Brain microvascular endothelial cell (primary cell): ENCODE results near the gene TNFRSF8.
A peak's percentile ranks its signal among the peaks of the same experiment; 100 is the strongest.
"Not testable (repeated sequence)": the region's sequence is repeated elsewhere in the genome, so short reads cannot be mapped to it uniquely, and the experiment has no call there.

ENCODE experiments used
- DNase-seq: peaks from one replicate; pipeline ENCODE4 v3.0.0-alpha.2; 2020
- H3K27ac ChIP-seq: fragments of 250-450 bp; sonication (Bioruptor Pico); 2 replicates; pipeline ENCODE4 v1.5.1; 2020; ENCODE audit warnings: mild to moderate bottlenecking, moderate library complexity
- H3K27me3 ChIP-seq: fragments of 250-450 bp; sonication (Bioruptor Pico); replicated peaks from 2 replicates; pipeline ENCODE4 v1.5.1; 2020; ENCODE audit warnings: mild to moderate bottlenecking
- H3K36me3 ChIP-seq: fragments of 250-450 bp; sonication (Bioruptor Pico); replicated peaks from 2 replicates; pipeline ENCODE4 v1.5.1; 2020; ENCODE audit warnings: mild to moderate bottlenecking
- H3K4me3 ChIP-seq: 2 replicates; pipeline ENCODE4 v1.5.1; 2011; ENCODE audit warnings: low read depth, mild to moderate bottlenecking, control low read depth, low read length, moderate library complexity
- CTCF ChIP-seq: IDR thresholded peaks from 2 replicates; pipeline ENCODE4 v1.5.1; 2011; ENCODE audit warnings: low read depth, mild to moderate bottlenecking, moderate library complexity, low read length, control low read depth, inconsistent platforms; ENCODE audit errors: missing control alignments
- in situ Hi-C: cut with HindIII; loops from 2 replicates; pipeline ENCODE4 v1.10.0; 2017; ENCODE audit warnings: low sequenced_read_pairs, low pct_ligation_motif_present

Gene TNFRSF8

GRCh38 chr1:12037486-12038355 is 25.4 kb upstream of the TNFRSF8 start:
- no peak for TF ChIP-seq CTCF
- no peaks in the 10 kb centered on the region for H3K36me3 ChIP-seq
- DNase-seq = no peak
- H3K27ac ChIP-seq = no peak overlapping the region
- H3K4me3 ChIP-seq = no peak overlapping the region
- H3K27me3 ChIP-seq = no peaks in the 10 kb centered on the region
- in situ Hi-C loops = no loop called here

GRCh38 chr1:12038356-12039163 is 24.5 kb upstream of the TNFRSF8 start:
- TF ChIP-seq CTCF = no peak
- in situ Hi-C loops = no loop called here
- H3K27ac ChIP-seq = no peak overlapping the region
- no peaks in the 10 kb centered on the region for H3K36me3 ChIP-seq
- DNase-seq = no peak
- no peaks in the 10 kb centered on the region for H3K27me3 ChIP-seq
- no peak overlapping the region for H3K4me3 ChIP-seq

GRCh38 chr1:12039164-12039525 is 24.0 kb upstream of the TNFRSF8 start:
- TF ChIP-seq CTCF = no peak

DNA sequence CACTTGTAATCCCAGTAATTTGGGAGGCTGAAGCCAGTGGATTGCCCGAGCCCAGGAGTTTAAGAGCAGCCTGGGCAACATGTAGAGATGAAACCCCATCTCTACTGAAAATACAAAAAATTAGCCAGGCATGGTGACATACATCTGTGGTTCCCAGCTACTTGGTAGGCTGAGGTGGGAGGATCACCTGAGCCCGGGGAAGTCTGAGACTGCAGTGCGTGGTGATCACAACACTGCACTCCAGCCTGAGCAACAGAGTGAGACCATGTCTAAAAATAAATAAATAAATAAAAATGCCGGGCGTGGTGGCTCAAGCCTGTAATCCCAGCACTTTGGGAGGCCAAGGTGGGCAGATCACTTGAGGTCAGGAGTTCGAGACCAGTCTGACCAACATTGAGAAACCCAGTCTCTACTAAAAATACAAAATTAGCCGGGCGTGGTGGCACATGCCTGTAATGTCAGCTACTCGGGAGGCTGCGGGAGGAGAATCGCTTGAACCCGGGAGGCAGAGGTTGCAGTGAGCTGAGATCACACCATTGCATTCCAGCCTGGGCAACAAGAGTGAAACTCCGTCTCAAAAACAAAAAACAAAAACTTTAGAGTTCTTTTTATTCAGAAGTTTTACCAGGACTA is 23.2 kb upstream of the TNFRSF8 start:
- H3K36me3 ChIP-seq, DNase-seq, H3K4me3 ChIP-seq, in situ Hi-C loops, H3K27ac ChIP-seq, H3K27me3 ChIP-seq: not testable (repeated sequence)

More at GRCh38 chr1:12039164-12039525, 24.0 kb upstream of the TNFRSF8 start:
- in situ Hi-C loops = no loop called here
- H3K4me3 ChIP-seq = no peak overlapping the region
- no peaks in the 10 kb centered on the region for H3K36me3 ChIP-seq
- no peak overlapping the region for H3K27ac ChIP-seq
- no peak for DNase-seq
- no peaks in the 10 kb centered on the region for H3K27me3 ChIP-seq

DNA sequence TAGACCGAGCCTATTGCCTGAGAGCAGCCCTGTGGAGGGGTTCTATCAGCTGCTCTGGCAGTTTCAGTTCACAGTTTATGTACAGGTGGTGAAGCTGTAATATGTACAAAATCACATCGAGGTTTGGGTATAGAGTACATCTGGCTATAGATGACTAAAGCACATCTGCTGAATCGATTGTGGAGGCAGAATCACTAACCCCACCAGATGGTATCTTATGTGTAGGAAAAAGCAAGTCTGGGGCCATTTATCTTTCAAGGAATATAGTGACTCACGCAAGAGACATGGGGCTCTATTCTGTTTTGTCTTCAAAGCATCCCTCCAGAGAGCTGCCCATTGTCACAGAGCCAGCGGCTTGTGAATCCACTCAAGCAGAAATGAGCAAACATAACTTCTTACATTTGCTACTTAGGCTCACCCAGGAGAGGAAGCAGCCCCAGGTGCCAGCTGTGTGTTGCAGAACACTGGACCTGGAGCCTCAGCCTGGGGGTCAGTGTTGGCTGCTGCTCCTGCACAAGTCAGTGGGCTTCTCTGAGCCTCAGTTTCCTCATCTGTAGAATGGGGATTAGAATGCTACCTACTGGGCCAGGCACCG is 22.5 kb upstream of the TNFRSF8 start:
- H3K27me3 ChIP-seq = no peaks in the 10 kb centered on the region
- DNase-seq = peak; percentile 36
- in situ Hi-C loops = no loop called here
- no peaks in the 10 kb centered on the region for H3K36me3 ChIP-seq
- no peak for TF ChIP-seq CTCF
- no peak overlapping the region for H3K4me3 ChIP-seq
- no peak overlapping the region for H3K27ac ChIP-seq

DNA sequence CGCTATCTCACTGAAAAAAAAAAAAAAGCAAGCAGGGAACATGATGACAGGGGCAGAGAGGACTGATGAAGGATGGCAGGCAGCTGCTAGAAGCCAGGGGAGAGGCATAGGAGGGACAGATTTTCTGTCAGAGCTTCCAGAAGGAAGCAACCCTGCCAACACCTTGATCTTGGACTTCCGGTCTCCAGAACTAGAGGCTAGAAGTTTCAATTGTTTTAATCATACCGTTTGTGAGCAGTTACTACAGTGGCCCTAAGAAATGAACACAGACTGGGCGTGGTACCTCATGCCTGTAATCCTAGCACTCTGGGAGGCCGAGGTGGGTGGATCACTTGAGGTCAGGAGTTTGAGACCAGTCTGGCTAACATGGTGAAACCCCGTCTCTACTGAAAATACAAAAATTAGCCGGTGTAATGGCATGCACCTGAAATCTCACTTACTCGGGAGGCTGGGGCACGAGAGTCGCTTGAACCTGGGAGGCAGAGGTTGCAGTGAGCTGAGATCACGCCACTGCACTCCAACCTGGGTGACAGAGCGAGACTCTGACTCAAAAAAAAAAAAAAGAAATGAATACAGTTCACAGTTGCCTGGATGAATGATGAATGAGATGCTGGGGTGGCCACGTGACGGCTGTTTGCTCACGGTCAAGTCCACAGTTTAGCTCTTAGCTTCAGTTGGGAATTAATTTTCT is 18.8 kb upstream of the TNFRSF8 start:
- H3K36me3 ChIP-seq, H3K27ac ChIP-seq, H3K4me3 ChIP-seq, in situ Hi-C loops, H3K27me3 ChIP-seq, DNase-seq: not testable (repeated sequence)
